ENCODE data around the gene DNAJC12.

GRCh38 chr10:67790534-67791408, 47.2 kb downstream of the DNAJC12 start:
- TF ChIP-seq REST (IDR thresholded peaks at IDR 0.05; ENCODE audit: insufficient read depth in 1 of 2, low read depth in 2 of 2, low read length in 2 of 2) = 0 out of 4 replicates have a peak, but pooled peaks of 1 of the 2 experiments have one; percentile 11
- peak; percentile 38; the same call in 1 of the 2 replicates for TF ChIP-seq POLR2AphosphoS5 (IDR thresholded peaks at IDR 0.05; ENCODE audit: low read depth, low read length)
- TF ChIP-seq SIN3A (IDR thresholded peaks at IDR 0.05; ENCODE audit: borderline replicate concordance, insufficient read depth, low read length) = no peak
- no peak for TF ChIP-seq TAF1 (IDR thresholded peaks at IDR 0.05; ENCODE audit: borderline replicate concordance, insufficient read depth, low read length)
